Calu3 (cell line): ENCODE measurements around the gene ULK3. TPM values are rescaled to one million over a fixed set of nuclear protein-coding genes. Genes with fewer than 3 reads are reported as not detected.

Source experiments
- BruUV-seq: library from RNA; stranded (reverse); fragments of 400-500 nt; replicated peaks from 2 replicates; lab custom pipeline; 2021; lab: Mats Ljungman, UMichigan
- CTCF ChIA-PET: fragments of 300-600 bp; sonication (Branson Sonifier 250); formaldehyde crosslinking; loops from one replicate; lab custom pipeline; 2022; ENCODE audit warnings: antibody characterized with exemption; lab: Charles Lee
- DNase-seq: peaks from one replicate; pipeline ENCODE4 v3.0.0; 2022
- H3K27ac Mint-ChIP-seq: one replicate; pipeline ENCODE4 v1.8.0; 2022; ENCODE audit warnings: mixed read lengths; ENCODE audit not compliant: unreplicated experiment
- H3K27me3 Mint-ChIP-seq: one replicate; pipeline ENCODE4 v1.8.0; 2022; ENCODE audit warnings: mixed read lengths; ENCODE audit not compliant: unreplicated experiment
- H3K36me3 Mint-ChIP-seq: one replicate; pipeline ENCODE4 v1.8.0; 2022; ENCODE audit warnings: mild to moderate bottlenecking, moderate library complexity, mixed read lengths; ENCODE audit not compliant: insufficient read depth, unreplicated experiment
- H3K4me1 Mint-ChIP-seq: one replicate; pipeline ENCODE4 v1.8.0; 2022; ENCODE audit warnings: mild to moderate bottlenecking, low read depth, mixed read lengths; ENCODE audit not compliant: unreplicated experiment
- H3K4me3 Mint-ChIP-seq: one replicate; pipeline ENCODE4 v1.8.0; 2022; ENCODE audit warnings: mild to moderate bottlenecking, low read depth, moderate library complexity, mixed read lengths; ENCODE audit not compliant: unreplicated experiment
- H3K9me3 Mint-ChIP-seq: one replicate; pipeline ENCODE4 v1.8.0; 2022; ENCODE audit warnings: low read depth, mixed read lengths; ENCODE audit not compliant: unreplicated experiment
- intact Hi-C: fragments of 100-400 bp; cut with micrococcal nuclease; formaldehyde crosslinking; loops from one replicate; pipeline ENCODE4 v1.10.0; 2022; ENCODE audit not compliant: unreplicated experiment
- total RNA-seq: library from RNA; stranded (reverse); gene quantifications from 2 replicates; pipeline ENCODE4 v1.2.3, GENCODE V29; 2022
- TF ChIP-seq, protein P1 (sequence below): fragments of 200-600 bp; IDR thresholded peaks from one replicate; pipeline ENCODE4 v1.8.0; 2022; ENCODE audit warnings: antibody characterized with exemption; ENCODE audit not compliant: unreplicated experiment

Gene ULK3
- total RNA-seq, 1 experiment from 2014 or later: 33.8 TPM

DNA sequence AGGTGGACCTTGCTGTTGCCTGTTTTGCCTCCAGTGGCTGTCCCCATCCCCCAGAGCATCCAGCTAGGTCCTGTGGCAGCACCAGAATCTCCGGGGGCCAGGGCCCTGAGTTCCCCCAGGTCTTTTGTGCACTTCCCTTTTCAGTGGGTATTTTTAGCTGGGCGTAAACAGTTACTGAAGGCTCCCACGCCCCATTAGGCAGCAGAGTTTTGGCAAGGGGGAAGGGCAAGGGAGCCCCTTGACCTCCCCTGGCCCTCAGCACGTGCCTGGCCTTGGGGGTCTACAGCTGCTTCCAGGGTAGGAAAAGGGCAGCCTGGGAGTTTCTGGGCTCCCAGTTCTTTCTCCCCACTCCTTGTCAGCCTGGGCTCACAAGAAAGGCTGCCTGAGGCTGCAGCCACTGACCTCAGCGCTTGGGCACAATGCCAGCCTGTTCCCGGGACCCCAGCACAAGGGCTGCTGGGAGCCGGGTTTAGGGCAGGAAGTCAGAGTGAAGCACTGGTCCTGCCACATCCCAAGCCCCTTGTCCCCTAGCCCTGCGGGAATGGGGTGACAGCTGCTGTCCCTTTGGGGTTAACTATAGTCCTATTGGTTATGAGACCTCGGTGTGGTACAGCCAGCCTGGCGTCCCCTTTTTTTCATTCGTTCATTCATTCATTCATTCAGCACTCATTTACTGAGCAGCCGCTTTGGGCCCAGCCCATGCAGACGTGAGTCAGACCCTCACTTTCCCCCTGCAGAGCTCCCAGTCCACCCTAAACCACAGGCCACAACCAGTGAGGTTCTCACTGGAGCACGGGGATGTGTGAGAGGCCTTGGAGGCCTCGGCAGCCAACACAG lies 52.7 kb downstream of the ULK3 start:
- Mint-ChIP-seq H3K27me3 (no peaks in the 10 kb centered on the region), H3K36me3 (peaks cover 4% of the 10 kb centered on the region), H3K4me3 (no peak overlapping the region), H3K9me3 (no peaks in the 10 kb centered on the region), H3K27ac (no peak overlapping the region), H3K4me1 (peaks cover 38% of the 10 kb centered on the region)
- no TSS peak for BruUV-seq
- CTCF ChIA-PET: interaction anchor here (0.6 to 1.7 kb wide), 4 partner anchors 10 to 75 kb away, joined by 3 to 6 read pairs (median 3); no protein-coding TSS in a partner anchor
- intact Hi-C loops: no loop called here
- peak; percentile 69 for DNase-seq
- TF ChIP-seq, protein P1, sequence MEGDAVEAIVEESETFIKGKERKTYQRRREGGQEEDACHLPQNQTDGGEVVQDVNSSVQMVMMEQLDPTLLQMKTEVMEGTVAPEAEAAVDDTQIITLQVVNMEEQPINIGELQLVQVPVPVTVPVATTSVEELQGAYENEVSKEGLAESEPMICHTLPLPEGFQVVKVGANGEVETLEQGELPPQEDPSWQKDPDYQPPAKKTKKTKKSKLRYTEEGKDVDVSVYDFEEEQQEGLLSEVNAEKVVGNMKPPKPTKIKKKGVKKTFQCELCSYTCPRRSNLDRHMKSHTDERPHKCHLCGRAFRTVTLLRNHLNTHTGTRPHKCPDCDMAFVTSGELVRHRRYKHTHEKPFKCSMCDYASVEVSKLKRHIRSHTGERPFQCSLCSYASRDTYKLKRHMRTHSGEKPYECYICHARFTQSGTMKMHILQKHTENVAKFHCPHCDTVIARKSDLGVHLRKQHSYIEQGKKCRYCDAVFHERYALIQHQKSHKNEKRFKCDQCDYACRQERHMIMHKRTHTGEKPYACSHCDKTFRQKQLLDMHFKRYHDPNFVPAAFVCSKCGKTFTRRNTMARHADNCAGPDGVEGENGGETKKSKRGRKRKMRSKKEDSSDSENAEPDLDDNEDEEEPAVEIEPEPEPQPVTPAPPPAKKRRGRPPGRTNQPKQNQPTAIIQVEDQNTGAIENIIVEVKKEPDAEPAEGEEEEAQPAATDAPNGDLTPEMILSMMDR: no peak

DNA sequence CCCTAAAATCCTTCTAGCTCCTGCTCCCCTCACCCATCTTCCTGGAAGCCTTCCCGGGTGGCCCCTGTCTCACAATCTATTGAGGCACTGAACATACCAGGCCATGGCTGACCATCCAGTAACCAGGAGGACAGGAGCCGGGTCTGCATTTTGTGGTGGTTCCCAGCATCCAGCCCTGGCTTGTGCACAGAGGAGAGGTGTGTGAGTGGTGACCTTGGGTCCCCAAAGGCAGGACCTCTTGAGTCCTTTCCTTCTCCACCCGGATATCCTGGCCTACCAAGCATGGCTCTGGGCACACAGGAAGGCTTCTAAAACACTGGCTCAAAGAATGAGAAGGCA lies 53.2 kb downstream of the ULK3 start:
- CTCF ChIA-PET: interaction anchor here (0.6 to 1.7 kb wide), 6 partner anchors 10 to 148 kb away, joined by 3 to 6 read pairs (median 3); partner anchors contain the start of gene CYP1A1
- BruUV-seq: no TSS peak
- H3K4me1 Mint-ChIP-seq: peaks cover 44% of the 10 kb centered on the region
- intact Hi-C loops: no loop called here
- H3K9me3 Mint-ChIP-seq: no peaks in the 10 kb centered on the region
- no peak for DNase-seq
- H3K36me3 Mint-ChIP-seq: peaks cover 3% of the 10 kb centered on the region
- TF ChIP-seq, protein P1: no peak
- no peak overlapping the region for H3K4me3 Mint-ChIP-seq
- no peaks in the 10 kb centered on the region for H3K27me3 Mint-ChIP-seq
- no peak overlapping the region for H3K27ac Mint-ChIP-seq

DNA sequence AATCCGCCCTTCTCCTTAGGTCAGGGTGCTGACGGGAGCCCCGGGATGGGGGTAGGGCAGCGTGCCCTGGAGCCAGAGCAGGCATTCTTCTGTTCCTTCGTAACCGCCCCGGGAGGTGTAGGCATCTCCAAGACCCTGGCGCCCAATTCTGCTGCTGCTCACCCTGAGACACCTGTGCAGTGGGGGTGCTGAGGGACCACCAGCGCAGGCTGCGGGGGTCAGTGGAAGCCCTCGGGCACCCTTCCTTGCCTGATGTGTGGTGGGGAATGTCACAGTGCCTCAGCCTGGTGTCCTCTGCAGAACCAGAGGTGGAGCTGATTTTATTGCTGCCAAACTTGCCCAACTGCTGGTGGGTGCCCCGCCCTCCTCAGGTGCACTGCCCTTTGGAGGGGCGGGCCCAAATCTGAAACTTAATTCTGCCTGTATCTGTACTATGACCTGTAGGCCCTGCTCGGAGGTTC lies 53.8 kb downstream of the ULK3 start:
- H3K4me1 Mint-ChIP-seq: peaks cover 49% of the 10 kb centered on the region

DNA sequence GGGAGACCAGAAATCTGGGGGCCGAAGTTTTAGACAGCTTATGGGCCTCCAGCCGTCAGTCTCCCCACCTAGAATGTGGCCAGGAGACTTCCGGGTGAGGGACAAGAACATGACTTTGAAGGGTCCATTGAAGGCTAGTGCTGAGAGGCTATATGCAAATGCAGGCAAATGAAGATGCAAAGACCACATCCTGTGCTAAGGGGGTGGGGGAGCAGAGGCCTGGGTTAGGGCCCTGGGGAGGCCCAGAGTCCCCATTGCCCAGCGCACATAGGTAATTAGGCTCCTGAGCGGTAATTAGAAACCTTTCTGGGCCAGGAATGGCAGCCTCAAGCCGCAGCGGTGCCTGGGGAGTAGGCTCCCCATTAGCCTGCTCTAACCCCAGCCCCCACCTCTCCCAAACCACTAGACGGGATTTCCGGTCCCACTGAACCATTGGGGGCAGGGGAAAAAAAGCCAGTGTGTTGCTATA lies 54.2 kb downstream of the ULK3 start:
- no peak for DNase-seq
- CTCF ChIA-PET: interaction anchor here (1.0 to 1.8 kb wide), 6 partner anchors 9 to 147 kb away, joined by 3 to 10 read pairs (median 5); partner anchors contain the start of gene CYP1A1
- Mint-ChIP-seq H3K27me3 (no peaks in the 10 kb centered on the region), H3K9me3 (no peaks in the 10 kb centered on the region), H3K36me3 (peaks cover 6% of the 10 kb centered on the region), H3K4me3 (no peak overlapping the region), H3K27ac (no peak overlapping the region), H3K4me1 (peaks cover 54% of the 10 kb centered on the region)
- intact Hi-C loops: no loop called here
- TF ChIP-seq, protein P1: no peak
- BruUV-seq: no TSS peak

More for the DNA sequence above, 53.8 kb downstream of the ULK3 start:
- H3K4me3 Mint-ChIP-seq: no peak overlapping the region
- peaks cover 5% of the 10 kb centered on the region for H3K36me3 Mint-ChIP-seq
- BruUV-seq: no TSS peak
- H3K9me3 Mint-ChIP-seq: no peaks in the 10 kb centered on the region
- CTCF ChIA-PET: interaction anchor here (1.0 to 1.7 kb wide), 5 partner anchors 11 to 147 kb away, joined by 3 to 6 read pairs (median 3); partner anchors contain the start of gene CYP1A1
- no peak overlapping the region for H3K27ac Mint-ChIP-seq
- TF ChIP-seq, protein P1: no peak
- peak; percentile 73 for DNase-seq
- intact Hi-C loops: no loop called here
- H3K27me3 Mint-ChIP-seq: no peaks in the 10 kb centered on the region
